ENCODE measurements around the gene GARIN5B. TPM values are rescaled to one million over a fixed set of nuclear protein-coding genes. Genes with fewer than 3 reads are reported as not detected.

The GARIN5B gene
- total RNA-seq, 1 donor from 2014 or later, result not detected

DNA sequence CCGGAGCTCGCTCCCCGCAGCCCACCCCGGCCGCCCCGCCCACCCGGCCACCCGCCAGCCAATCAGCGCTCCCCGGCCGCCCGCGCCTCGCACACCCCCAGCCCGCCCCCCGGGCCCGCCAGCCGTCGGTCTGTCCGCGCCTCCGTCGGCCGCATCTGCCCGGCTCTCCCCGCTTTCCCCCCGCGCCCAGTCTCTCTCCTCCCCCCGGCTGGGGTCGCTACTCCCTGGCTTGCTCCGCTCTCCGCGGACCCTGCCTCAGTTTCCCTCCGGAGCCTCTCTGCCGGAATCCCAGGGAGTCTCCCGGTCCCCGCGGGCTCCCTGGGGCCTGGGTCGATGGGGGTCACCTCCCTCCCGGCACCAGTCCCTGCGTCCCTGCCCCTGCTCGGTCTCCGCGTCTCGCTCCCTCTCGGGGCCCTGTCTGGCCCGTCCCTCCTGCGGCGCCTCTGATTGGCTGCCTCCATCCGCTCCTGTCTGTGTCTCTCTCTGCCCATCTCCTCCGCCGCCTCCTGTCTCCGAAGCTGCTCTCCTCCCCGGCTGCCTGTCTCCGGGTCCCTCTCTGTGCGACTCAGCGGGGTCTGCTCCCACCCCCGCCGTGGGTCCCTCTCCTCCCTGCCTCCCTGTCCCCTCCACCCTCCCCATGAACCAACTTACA is 6.7 kb upstream of the GARIN5B start:
- H3K36me3 ChIP-seq, result no peaks in the 10 kb centered on the region
- H3K27me3 ChIP-seq (ENCODE audit: low read depth), result peaks cover 97% of the 10 kb centered on the region
- H3K4me1 ChIP-seq, result peaks cover 24% of the 10 kb centered on the region
- H3K4me3 ChIP-seq, result peak overlapping the region; percentile 48
- H3K27ac ChIP-seq (replicated peaks), result no peak overlapping the region
- H3K9me3 ChIP-seq (replicated peaks), result no peaks in the 10 kb centered on the region
- TF ChIP-seq, protein P1, sequence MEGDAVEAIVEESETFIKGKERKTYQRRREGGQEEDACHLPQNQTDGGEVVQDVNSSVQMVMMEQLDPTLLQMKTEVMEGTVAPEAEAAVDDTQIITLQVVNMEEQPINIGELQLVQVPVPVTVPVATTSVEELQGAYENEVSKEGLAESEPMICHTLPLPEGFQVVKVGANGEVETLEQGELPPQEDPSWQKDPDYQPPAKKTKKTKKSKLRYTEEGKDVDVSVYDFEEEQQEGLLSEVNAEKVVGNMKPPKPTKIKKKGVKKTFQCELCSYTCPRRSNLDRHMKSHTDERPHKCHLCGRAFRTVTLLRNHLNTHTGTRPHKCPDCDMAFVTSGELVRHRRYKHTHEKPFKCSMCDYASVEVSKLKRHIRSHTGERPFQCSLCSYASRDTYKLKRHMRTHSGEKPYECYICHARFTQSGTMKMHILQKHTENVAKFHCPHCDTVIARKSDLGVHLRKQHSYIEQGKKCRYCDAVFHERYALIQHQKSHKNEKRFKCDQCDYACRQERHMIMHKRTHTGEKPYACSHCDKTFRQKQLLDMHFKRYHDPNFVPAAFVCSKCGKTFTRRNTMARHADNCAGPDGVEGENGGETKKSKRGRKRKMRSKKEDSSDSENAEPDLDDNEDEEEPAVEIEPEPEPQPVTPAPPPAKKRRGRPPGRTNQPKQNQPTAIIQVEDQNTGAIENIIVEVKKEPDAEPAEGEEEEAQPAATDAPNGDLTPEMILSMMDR (IDR thresholded peaks at IDR 0.05; ENCODE audit: borderline replicate concordance), result no peak
- intact Hi-C loops (cut with micrococcal nuclease), result no loop called here
- no peak for DNase-seq

DNA sequence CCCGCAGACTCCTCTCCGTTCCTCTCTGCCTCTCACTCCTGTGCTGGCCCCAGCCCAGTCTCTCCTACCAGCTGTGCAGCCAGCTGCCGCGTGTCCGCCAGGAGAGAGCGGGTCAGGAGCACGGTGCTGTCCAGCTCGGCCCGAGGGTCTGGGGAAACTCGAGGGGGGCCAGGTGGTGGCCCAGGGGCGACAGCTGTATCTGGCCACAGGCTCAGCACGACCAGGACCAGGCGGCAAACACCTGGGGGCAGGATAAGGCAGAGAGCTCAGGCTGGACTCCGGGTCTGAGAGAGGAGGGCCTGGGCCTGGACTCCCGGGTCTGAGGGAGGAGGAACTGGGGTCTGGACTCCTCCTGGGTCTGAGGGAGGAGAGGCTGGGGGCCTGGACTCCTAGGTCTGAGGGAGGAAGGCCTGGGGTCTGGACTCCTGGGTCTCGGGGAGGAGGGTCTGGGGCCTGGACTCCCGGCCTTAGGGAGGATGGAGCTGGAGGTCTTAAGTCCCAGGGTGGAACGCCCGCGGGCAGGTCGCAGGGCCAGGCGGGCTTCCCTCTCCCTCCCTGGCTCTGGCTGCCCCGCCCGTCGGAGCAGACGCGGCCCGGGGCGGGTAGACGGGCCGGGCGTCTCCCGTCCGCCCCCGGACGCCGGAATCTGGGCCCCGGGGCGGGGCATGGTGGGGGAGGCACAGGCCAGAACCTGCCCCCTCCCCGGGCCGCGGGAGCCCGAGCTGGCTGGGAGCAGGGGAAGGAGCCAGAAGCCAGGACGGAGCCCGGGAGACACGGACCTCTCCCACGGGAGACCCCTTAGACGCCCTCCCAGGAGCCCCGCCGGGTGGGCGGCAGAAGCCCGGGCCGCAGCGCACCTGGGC is 5.9 kb upstream of the GARIN5B start:
- intact Hi-C loops (cut with micrococcal nuclease), result no loop called here
- H3K36me3 ChIP-seq, result no peaks in the 10 kb centered on the region
- H3K4me1 ChIP-seq, result peaks cover 17% of the 10 kb centered on the region
- no peak for DNase-seq
- H3K27me3 ChIP-seq (ENCODE audit: low read depth), result peaks cover 94% of the 10 kb centered on the region
- peak overlapping the region; percentile 45 for H3K4me3 ChIP-seq
- no peak overlapping the region for H3K27ac ChIP-seq (replicated peaks)
- TF ChIP-seq, protein P1 (IDR thresholded peaks at IDR 0.05; ENCODE audit: borderline replicate concordance), result no peak
- no peaks in the 10 kb centered on the region for H3K9me3 ChIP-seq (replicated peaks)

DNA sequence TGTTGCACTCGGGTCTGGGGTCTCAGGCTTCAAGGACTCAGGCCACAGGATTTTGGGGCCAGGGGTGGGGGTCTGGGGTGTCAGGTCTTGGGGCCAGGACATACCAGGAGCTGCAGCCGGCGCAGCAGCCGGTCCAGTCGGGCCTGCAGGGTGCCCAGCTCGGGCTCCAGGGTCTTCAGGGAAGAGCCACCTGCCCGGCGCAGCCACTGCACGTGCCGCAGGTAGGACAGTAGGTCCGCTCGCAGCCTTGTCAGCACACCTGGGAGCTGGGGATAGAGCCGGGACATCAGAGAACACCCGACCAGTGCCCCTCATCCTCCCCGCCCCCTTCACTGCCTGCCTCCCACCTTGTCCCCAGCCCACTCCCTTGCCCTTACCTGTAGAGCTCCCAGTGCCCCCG is 5.0 kb upstream of the GARIN5B start:
- Histone ChIP-seq H3K4me3 (no peak overlapping the region), H3K27ac (replicated peaks) (no peak overlapping the region), H3K27me3 (ENCODE audit: low read depth) (peaks cover 89% of the 10 kb centered on the region), H3K4me1 (peaks cover 17% of the 10 kb centered on the region), H3K36me3 (no peaks in the 10 kb centered on the region), H3K9me3 (replicated peaks) (no peaks in the 10 kb centered on the region)
- intact Hi-C loops (cut with micrococcal nuclease), result no loop called here
- TF ChIP-seq, protein P1 (IDR thresholded peaks at IDR 0.05; ENCODE audit: borderline replicate concordance), result no peak
- DNase-seq, result no peak

DNA sequence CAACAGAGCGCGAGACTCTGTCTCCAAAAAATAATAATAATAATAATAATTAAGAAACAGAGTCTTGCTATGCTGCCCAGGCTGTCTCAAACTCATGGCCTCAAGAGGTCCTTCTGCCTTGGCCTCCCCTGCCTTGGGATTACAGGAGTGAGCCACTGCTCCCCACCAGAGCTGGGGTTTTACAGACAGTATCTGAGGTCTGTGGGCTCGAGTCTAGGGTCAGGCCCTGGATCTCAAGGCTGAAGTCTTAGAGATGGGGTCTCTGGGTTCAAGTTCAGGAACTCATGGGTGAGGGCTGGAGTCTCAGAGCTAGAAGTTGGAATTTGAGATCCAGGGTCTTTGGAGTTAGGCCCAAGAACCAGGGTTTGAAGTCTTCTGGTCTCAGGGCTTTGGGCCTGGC is 3.7 kb upstream of the GARIN5B start:
- Histone ChIP-seq H3K27ac (replicated peaks) (no peak overlapping the region), H3K36me3 (no peaks in the 10 kb centered on the region), H3K27me3 (ENCODE audit: low read depth) (peaks cover 89% of the 10 kb centered on the region), H3K4me3 (no peak overlapping the region), H3K4me1 (peaks cover 17% of the 10 kb centered on the region), H3K9me3 (replicated peaks) (no peaks in the 10 kb centered on the region)
- no peak for DNase-seq
- TF ChIP-seq, protein P1 (IDR thresholded peaks at IDR 0.05; ENCODE audit: borderline replicate concordance), result no peak
- intact Hi-C loops (cut with micrococcal nuclease), result no loop called here

DNA sequence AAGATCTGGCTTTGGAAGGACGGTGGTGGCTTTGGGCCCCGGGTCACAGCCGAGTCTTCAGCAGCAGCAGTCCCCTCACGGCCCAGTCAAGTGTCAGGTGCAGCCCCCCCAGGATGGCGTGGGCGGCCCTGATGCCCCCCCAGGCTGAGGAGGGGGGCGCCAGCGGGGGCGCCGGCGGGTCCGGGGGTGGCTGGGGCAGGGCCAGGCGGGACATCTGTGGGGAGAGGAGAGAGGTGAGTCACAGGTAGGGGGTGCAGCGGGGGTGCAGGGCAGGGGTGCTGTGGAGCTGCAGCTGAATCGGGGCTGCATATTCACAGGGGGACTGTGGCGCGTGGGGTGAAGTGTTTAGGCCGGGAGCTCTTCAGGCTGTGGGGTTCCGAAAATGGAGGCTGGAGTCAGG is 2.9 kb upstream of the GARIN5B start:
- DNase-seq, result no peak
- H3K4me1 ChIP-seq, result peaks cover 17% of the 10 kb centered on the region
- no peak overlapping the region for H3K27ac ChIP-seq (replicated peaks)
- no peaks in the 10 kb centered on the region for H3K36me3 ChIP-seq
- intact Hi-C loops (cut with micrococcal nuclease), result no loop called here
- TF ChIP-seq, protein P1 (IDR thresholded peaks at IDR 0.05; ENCODE audit: borderline replicate concordance), result no peak
- no peaks in the 10 kb centered on the region for H3K9me3 ChIP-seq (replicated peaks)
- H3K27me3 ChIP-seq (ENCODE audit: low read depth), result peaks cover 82% of the 10 kb centered on the region
- no peak overlapping the region for H3K4me3 ChIP-seq

Measured in left ventricle myocardium inferior (tissue), 1 donor.